GM18867 (cell line): ENCODE results near the gene TCF3.

ENCODE experiments used
- ATAC-seq: cut with Tn5 transposase; IDR thresholded peaks from one replicate; pipeline ENCODE4 v1.9.1; 2021; ENCODE audit warnings: mild to moderate bottlenecking, moderate library complexity; ENCODE audit not compliant: unreplicated experiment

TCF3 gene

DNA sequence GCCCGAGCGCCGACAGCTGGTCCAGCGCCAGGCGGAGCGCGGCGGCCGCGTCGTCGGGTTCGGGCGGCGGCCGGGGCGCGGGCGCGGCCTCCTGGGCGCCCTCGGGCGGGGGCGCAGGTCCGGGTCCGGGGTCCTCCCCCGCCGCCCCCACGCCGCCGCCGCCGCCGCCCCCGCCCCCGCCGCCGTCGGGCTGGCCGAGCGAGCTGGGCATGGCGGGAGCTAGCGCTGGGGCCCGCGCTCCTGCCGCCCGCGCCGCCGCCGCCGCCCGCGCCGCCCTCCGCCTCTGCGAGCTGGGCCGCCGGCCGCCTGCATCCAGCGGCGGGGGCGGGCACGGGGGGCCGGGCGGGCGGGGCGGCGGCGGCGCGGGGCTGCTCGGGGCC is 84.6 kb downstream of the TCF3 start:
- no peak for ATAC-seq

DNA sequence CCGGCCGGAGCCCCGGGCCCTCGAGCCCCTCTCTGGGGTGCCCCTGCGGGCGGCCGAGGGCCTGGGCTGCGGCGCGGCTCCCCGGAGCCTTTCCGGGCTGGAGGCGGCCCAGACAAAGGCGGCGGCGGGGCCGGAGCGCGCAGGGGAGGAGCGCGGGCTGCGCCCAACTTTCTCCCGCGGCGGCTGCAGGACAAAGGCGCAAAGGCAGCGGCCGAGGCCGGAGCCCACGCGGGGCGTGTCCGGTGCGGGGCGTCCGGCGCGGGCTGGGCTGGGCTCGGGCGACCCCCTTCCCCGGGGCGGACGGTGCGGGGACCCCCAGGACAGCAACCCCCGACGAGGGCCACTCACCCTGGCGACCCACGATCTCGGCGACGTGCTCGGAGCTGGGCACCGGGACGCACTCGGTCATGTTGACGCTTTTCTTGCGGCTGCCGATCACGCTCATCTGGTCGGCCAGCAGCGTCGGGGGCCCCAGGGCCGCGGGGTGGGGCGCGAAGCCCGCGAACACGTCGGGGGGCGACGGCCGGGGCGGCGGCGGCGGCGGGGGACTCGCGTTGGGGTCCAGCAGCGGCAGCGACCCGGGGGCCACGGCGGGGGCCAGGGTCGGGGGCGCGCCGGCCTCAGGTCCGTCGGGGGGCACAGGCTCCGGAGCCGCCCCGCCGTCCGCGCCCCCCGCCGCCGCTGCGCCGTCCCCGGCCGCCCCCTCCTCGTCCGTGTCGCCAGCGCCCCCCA is 85.1 kb downstream of the TCF3 start:
- no peak for ATAC-seq

DNA sequence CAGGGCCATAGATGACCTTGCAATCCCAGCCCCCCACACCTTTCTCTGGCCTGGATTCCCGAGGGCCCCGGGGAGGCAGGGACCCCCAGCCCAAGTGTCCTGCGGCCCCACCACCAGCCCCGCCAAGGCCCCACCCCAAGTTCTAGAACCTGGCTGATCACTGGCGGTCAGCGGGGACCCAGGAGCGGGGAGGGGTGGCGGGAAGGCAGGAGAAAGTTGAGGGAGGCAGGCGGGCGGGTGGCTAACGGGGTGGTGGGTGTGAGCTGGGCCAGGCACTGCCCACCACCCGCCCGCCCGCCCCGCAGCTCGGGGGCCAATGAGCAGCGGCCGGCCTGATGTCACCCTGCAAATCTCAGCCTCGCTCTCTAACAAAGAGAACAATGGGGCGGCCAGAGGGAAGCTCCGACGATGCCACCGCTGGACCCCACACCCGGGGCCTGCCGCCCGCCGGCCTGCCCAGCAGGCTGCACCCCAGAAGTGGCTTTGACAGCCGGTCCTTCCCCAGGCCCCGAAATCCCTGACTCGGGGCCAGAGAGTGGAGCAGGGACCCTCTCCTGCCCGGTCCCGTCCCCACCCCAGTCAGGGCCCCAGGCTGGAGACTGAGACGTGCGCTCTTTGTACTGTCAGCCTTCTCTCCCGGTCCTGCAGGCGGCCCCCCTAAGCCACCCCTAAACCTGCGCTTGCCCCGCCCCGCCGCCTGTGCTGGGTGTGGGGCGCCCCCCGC is 85.9 kb downstream of the TCF3 start:
- ATAC-seq = no peak

DNA sequence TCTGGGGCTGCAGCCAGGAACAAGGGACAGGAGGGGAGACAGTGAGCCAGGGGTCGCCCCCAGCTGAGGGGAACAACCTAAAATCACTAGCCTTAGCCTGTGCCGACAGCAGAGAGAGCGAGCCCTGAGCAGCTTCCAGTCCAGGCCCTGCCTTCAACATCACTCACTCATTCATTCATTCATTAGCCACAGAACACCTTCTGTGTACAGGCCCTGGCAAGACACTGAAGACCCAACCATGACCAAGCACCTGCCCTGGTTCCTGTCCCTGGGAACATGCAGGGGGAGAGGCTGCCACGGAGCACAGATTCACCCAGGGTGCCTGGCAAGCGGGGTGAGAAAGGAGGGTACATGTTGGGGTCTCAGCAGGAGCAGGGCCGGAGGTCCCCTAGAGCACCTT is 89.2 kb downstream of the TCF3 start:
- ATAC-seq = no peak

DNA sequence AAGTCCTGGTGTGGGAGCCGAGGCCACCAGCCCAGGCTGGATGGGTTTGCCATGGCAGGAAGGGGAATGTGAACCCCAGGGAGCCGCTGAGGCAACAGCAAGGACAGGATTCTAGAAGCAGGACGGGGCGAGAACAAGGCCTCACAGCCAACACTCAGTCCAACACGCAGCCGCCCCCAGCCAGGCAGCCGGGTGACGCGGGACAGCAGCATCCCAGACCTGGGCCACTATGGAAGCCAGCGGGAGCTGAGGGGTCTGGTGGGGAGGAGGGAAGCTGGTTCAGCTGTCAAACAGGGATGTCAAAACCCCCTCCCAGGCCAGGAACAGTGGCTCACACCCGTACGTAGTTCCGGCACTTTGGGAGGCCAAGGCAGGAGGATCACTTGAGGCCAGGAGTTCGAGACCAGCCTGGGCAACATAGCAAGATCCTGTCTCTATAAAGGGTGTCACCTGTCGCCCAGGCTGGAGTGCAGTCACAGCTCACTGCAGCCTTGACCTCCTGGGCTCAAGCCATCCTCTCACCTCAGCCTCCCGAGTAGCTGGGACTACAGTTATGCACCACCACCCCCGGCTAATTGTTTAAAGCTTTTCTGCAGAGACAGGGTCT is 91.1 kb downstream of the TCF3 start:
- ATAC-seq = no peak

DNA sequence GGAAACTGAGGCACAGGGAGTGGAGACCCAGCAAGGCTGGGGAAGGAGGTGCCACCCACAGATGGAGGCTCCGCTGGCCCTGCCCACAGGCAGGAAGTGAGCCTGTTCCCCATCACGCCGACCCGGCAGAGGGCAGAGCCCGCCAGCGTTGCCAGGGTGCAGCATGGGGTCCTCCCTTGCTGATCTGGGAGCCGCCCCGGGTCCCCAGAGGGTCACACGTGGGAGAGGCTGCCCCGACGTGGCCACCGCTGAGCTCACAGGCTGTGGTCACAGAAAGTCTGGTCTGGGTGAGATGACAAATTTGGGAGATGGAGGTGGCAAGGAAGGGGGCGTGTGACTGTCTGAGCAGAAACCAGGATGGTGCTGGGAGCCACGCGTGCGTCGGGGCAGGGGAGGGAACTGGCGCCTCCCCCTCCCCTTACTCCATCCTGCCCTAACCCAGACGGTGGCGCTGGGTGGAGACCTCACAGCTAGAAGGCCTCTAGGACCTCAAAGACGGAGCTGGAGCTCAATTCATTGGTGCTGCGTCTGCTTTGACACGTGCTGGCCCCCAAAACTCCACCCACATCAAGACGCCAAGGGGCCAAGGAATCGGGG is 92.0 kb downstream of the TCF3 start:
- no peak for ATAC-seq
